HepG2 (cell line): ENCODE results near the gene SYNJ2. TPM values are rescaled to one million over a fixed set of nuclear protein-coding genes. Genes with fewer than 3 reads are reported as not detected.

Experiments used
- ATAD3A ChIP-seq: sonication (generic); formaldehyde crosslinking; IDR thresholded peaks from 2 replicates; pipeline ENCODE4 v1.4.0; 2020; ENCODE audit warnings: missing genetic modification reagents
- EHMT2 ChIP-seq: fragments of 200-600 bp; sonication (generic); IDR thresholded peaks from 2 replicates; pipeline ENCODE4 v1.7.0; 2017; ENCODE audit warnings: antibody characterized with exemption, low read depth, low read length, borderline replicate concordance
- HOXD1 ChIP-seq: sonication (generic); formaldehyde crosslinking; IDR thresholded peaks from 2 replicates; pipeline ENCODE4 v1.5.0; 2020; ENCODE audit warnings: missing genetic modification reagents
- JARID2 ChIP-seq: sonication (generic); formaldehyde crosslinking; IDR thresholded peaks from 2 replicates; pipeline ENCODE4 v1.8.1; 2023; ENCODE audit warnings: missing genetic modification reagents, inconsistent platforms; ENCODE audit not compliant: insufficient replicate concordance
- MED1 ChIP-seq: sonication (generic); formaldehyde crosslinking; IDR thresholded peaks from 2 replicates; pipeline ENCODE4 v1.4.0; 2020; ENCODE audit warnings: missing genetic modification reagents
- MXD4 ChIP-seq: IDR thresholded peaks from 2 replicates; pipeline ENCODE4 v1.6.1; 2016; ENCODE audit warnings: mild to moderate bottlenecking, missing biosample characterization, missing genetic modification reagents
- PHF20 ChIP-seq: sonication (generic); formaldehyde crosslinking; IDR thresholded peaks from 2 replicates; pipeline ENCODE4 v1.5.0; 2020; ENCODE audit warnings: mild to moderate bottlenecking, missing genetic modification reagents
- PHF8 ChIP-seq: sonication (generic); formaldehyde crosslinking; IDR thresholded peaks from 2 replicates; pipeline ENCODE4 v1.5.0; 2020; ENCODE audit warnings: missing genetic modification reagents
- POLR2AphosphoS2 ChIP-seq: IDR thresholded peaks from 2 replicates; pipeline ENCODE4 v1.6.1; 2011; ENCODE audit warnings: low read depth, low read length, improper control_type of control experiment
- RCOR2 ChIP-seq: IDR thresholded peaks from 2 replicates; pipeline ENCODE4 v1.6.1; 2016; ENCODE audit warnings: missing biosample characterization, missing genetic modification reagents
- RELA ChIP-seq: sonication (generic); formaldehyde crosslinking; IDR thresholded peaks from 2 replicates; pipeline ENCODE4 v1.4.0; 2020; ENCODE audit warnings: missing genetic modification reagents
- RNF2 ChIP-seq: fragments of 450-650 bp; conservative IDR thresholded peaks from 2 replicates; pipeline ENCODE4 v1.6.1; 2016; ENCODE audit warnings: low read depth
- SMAD9 ChIP-seq: sonication (generic); formaldehyde crosslinking; IDR thresholded peaks from 2 replicates; pipeline ENCODE4 v1.5.1; 2020; ENCODE audit warnings: mild to moderate bottlenecking, missing genetic modification reagents
- SOX5 ChIP-seq: IDR thresholded peaks from 2 replicates; pipeline ENCODE4 v1.6.1; 2016; ENCODE audit warnings: borderline replicate concordance
- ZBTB42 ChIP-seq: sonication (generic); formaldehyde crosslinking; IDR thresholded peaks from 2 replicates; pipeline ENCODE4 v1.5.0; 2020; ENCODE audit warnings: mild to moderate bottlenecking, missing genetic modification reagents
- ZC3H13 ChIP-seq: sonication (generic); formaldehyde crosslinking; IDR thresholded peaks from 2 replicates; pipeline ENCODE4 v1.8.1; 2023; ENCODE audit warnings: mild to moderate bottlenecking, missing genetic modification reagents, moderate library complexity
- ZMYM3 ChIP-seq: sonication (generic); formaldehyde crosslinking; IDR thresholded peaks from 2 replicates; pipeline ENCODE4 v1.5.1; 2020; ENCODE audit warnings: mild to moderate bottlenecking, missing genetic modification reagents
- ZNF615 ChIP-seq: sonication (generic); formaldehyde crosslinking; IDR thresholded peaks from 2 replicates; pipeline ENCODE4 v1.5.0; 2020; ENCODE audit warnings: mild to moderate bottlenecking, missing genetic modification reagents, borderline replicate concordance
- polyA plus RNA-seq, 8 experiments: library from polyadenylated mRNA; depleted of rRNA in 3 of 8; stranded (reverse) in 7 of 8; unstranded in 1 of 8; fragments of >200 nt; fragmentation: Illumina TruSeq in 4 of 8; extraction: Trizol in 4 of 8; gene quantifications; 2 replicates each; pipeline versions ENCODE4 v1.2.1 to v1.2.3, GENCODE V29; 2011 to 2016; ENCODE audit warnings: low read depth in 4 of 8, missing spikeins in 1 of 8, mixed read lengths in 1 of 8; ENCODE audit not compliant: insufficient read depth in 1 of 8
- total RNA-seq, 5 experiments: library from RNA; depleted of rRNA; stranded (reverse); fragments of >200 nt; fragmentation: Illumina TruSeq; extraction: Trizol; gene quantifications; 2 replicates each; pipeline ENCODE4 v1.2.3, GENCODE V29; 2016; ENCODE audit warnings: low read depth in 1 of 5
- TF ChIP-seq, protein P1 (sequence below): IDR thresholded peaks from 2 replicates; pipeline ENCODE4 v1.6.1; 2016; ENCODE audit warnings: missing biosample characterization, missing genetic modification reagents, low read depth
- TF ChIP-seq, protein P2 (sequence below): sonication (generic); formaldehyde crosslinking; IDR thresholded peaks from 2 replicates; pipeline ENCODE4 v1.5.0; 2020; ENCODE audit warnings: missing genetic modification reagents, mild to moderate bottlenecking, borderline replicate concordance
- TF ChIP-seq, protein P3 (sequence below): sonication (generic); formaldehyde crosslinking; IDR thresholded peaks from 2 replicates; pipeline ENCODE4 v1.4.0; 2020; ENCODE audit warnings: missing genetic modification reagents, borderline replicate concordance
- TF ChIP-seq, protein P4 (sequence below): sonication (generic); formaldehyde crosslinking; IDR thresholded peaks from 2 replicates; pipeline ENCODE4 v1.5.0; 2020; ENCODE audit warnings: missing genetic modification reagents
- TF ChIP-seq, protein P5 (sequence below): sonication (generic); formaldehyde crosslinking; IDR thresholded peaks from 2 replicates; pipeline ENCODE4 v1.5.1; 2020; ENCODE audit warnings: missing genetic modification reagents, mild to moderate bottlenecking, borderline replicate concordance

SYNJ2 gene
- total and polyA plus RNA-seq, 2 of the 13 experiments (the other 11 are each of a cell fraction or from before 2014, with no cell fraction given) = 39.1 to 57.6 TPM

DNA sequence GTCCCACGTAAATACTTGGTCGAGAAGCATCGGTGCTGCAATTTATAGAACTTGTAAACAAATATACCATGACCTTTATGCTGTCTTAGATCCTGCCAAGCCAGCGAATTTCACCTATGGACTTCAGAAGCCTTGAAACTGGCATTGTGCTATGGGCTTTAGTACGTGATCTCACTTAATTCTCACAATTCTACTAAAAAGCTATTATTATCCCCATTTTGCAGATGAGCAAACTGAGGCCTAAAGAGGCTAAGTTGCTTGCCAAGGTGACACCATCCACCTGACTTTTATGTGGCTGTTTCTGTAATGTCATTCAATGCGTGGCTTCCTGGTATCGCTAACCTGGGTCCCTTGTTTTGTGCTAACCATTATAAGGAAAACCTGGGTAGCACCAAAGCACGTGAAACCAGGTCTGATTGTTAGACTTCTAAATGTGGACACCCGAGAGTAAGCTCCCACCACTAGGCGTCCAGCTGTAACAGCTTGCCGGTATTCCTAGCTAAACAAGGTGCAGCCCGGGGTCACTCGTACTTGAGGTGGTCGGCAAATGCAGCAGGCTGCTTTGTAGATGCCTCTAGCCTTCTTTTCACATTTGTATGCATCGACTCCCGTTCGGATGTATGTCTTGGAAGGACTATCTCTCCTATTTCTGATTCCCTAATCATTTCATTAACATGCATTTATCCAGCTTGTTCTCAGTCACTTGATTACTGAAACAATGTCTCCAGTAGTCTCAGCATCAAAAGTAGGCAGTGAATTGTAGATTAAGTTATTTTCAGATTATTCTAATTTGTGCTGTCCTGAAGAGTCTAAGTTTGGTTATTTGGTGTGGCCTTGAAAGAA is 1.1 kb downstream of the SYNJ2 start (continued):
- TF ChIP-seq SMAD9 (no peak), PHF8 (CRISPR knock-in tag) (no peak), RCOR2 (CRISPR knock-in tag) (peak; percentile 99), MXD4 (peak; percentile 61), ATAD3A (CRISPR knock-in tag) (no peak), JARID2 (CRISPR knock-in tag) (no peak), EHMT2 (no peak), SOX5 (CRISPR knock-in tag) (peak; percentile 44; the same call in 1 of the 2 replicates), ZBTB42 (CRISPR knock-in tag) (0 out of 2 replicates have a peak, but pooled peaks have one; percentile 56), RNF2 (no peak), ZC3H13 (CRISPR knock-in tag) (no peak), RELA (no peak), ZNF615 (no peak), MED1 (peak; percentile 58), HOXD1 (CRISPR knock-in tag) (no peak), POLR2AphosphoS2 (peak; percentile 60; the same call in 1 of the 2 replicates), ZMYM3 (CRISPR knock-in tag) (peak; percentile 100), PHF20 (CRISPR knock-in tag) (no peak; the same call in 1 of the 2 replicates)
- TF ChIP-seq, protein P1, sequence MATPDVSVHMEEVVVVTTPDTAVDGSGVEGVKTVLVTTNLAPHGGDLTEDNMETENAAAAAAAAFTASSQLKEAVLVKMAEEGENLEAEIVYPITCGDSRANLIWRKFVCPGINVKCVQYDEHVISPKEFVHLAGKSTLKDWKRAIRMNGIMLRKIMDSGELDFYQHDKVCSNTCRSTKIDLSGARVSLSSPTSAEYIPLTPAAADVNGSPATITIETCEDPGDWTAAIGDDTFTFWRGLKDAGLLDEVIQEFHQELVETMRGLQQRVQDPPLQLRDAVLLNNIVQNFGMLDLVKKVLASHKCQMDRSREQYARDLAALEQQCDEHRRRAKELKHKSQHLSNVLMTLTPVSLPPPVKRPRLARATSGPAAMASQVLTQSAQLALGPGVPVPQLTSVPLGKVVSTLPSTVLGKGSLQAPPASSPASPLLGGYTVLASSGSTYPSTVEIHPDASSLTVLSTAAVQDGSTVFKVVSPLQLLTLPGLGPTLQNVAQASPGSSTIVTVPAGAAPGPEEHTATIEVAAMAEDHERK (CRISPR knock-in tag) = no peak
- TF ChIP-seq, protein P2, sequence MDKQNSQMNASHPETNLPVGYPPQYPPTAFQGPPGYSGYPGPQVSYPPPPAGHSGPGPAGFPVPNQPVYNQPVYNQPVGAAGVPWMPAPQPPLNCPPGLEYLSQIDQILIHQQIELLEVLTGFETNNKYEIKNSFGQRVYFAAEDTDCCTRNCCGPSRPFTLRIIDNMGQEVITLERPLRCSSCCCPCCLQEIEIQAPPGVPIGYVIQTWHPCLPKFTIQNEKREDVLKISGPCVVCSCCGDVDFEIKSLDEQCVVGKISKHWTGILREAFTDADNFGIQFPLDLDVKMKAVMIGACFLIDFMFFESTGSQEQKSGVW (CRISPR knock-in tag) = no peak
- TF ChIP-seq, protein P3, sequence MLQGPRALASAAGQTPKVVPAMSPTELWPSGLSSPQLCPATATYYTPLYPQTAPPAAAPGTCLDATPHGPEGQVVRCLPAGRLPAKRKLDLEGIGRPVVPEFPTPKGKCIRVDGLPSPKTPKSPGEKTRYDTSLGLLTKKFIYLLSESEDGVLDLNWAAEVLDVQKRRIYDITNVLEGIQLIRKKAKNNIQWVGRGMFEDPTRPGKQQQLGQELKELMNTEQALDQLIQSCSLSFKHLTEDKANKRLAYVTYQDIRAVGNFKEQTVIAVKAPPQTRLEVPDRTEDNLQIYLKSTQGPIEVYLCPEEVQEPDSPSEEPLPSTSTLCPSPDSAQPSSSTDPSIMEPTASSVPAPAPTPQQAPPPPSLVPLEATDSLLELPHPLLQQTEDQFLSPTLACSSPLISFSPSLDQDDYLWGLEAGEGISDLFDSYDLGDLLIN = no peak
- TF ChIP-seq, protein P4, sequence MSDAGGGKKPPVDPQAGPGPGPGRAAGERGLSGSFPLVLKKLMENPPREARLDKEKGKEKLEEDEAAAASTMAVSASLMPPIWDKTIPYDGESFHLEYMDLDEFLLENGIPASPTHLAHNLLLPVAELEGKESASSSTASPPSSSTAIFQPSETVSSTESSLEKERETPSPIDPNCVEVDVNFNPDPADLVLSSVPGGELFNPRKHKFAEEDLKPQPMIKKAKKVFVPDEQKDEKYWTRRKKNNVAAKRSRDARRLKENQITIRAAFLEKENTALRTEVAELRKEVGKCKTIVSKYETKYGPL (CRISPR knock-in tag) = no peak
- TF ChIP-seq, protein P5, sequence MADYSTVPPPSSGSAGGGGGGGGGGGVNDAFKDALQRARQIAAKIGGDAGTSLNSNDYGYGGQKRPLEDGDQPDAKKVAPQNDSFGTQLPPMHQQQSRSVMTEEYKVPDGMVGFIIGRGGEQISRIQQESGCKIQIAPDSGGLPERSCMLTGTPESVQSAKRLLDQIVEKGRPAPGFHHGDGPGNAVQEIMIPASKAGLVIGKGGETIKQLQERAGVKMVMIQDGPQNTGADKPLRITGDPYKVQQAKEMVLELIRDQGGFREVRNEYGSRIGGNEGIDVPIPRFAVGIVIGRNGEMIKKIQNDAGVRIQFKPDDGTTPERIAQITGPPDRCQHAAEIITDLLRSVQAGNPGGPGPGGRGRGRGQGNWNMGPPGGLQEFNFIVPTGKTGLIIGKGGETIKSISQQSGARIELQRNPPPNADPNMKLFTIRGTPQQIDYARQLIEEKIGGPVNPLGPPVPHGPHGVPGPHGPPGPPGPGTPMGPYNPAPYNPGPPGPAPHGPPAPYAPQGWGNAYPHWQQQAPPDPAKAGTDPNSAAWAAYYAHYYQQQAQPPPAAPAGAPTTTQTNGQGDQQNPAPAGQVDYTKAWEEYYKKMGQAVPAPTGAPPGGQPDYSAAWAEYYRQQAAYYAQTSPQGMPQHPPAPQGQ (CRISPR knock-in tag) = no peak
